WTC11 (cell line): Measurements from ENCODE around the gene DNAJC10. TPM values are rescaled to one million over a fixed set of nuclear protein-coding genes. Genes with fewer than 3 reads are reported as not detected.

Source experiments
- ATAC-seq: fragments of 200-7000 bp; cut with Tn5 transposase; 2 replicates; pipeline ENCODE4 v1.10.0; 2021; ENCODE audit warnings: mild to moderate bottlenecking, moderate library complexity
- CTCF ChIA-PET: fragments of 300-600 bp; sonication (Branson Sonifier 250); formaldehyde crosslinking; loops from one replicate; lab custom pipeline; 2021; ENCODE audit warnings: antibody characterized with exemption; lab: Charles Lee
- POLR2A ChIA-PET: fragments of 350-600 bp; sonication (Branson Sonifier 250); formaldehyde crosslinking; loops from one replicate; lab custom pipeline; 2021; ENCODE audit warnings: antibody characterized with exemption; lab: Charles Lee
- DNase-seq: peaks from one replicate; pipeline ENCODE4 v3.0.0; 2021; ENCODE audit warnings: low spot score
- H3K27ac Mint-ChIP-seq: 2 replicates; pipeline ENCODE4 v1.8.0; 2021; ENCODE audit warnings: mixed read lengths
- H3K27me3 Mint-ChIP-seq: 2 replicates; pipeline ENCODE4 v1.8.0; 2021; ENCODE audit warnings: low read depth, mild to moderate bottlenecking, moderate library complexity, mixed read lengths
- H3K36me3 Mint-ChIP-seq: 2 replicates; pipeline ENCODE4 v1.8.0; 2021; ENCODE audit warnings: mixed read lengths
- H3K4me1 Mint-ChIP-seq: 2 replicates; pipeline ENCODE4 v1.8.0; 2022; ENCODE audit warnings: mixed read lengths
- H3K4me3 Mint-ChIP-seq: 2 replicates; pipeline ENCODE4 v1.8.0; 2021; ENCODE audit warnings: mild to moderate bottlenecking, moderate library complexity, mixed read lengths
- H3K9me3 Mint-ChIP-seq: 2 replicates; pipeline ENCODE4 v1.8.0; 2021; ENCODE audit warnings: mixed read lengths
- AR ChIP-seq: fragments of 250-450 bp; sonication (Bioruptor Pico); IDR thresholded peaks from 2 replicates; pipeline ENCODE4 v1.9.0; 2021; ENCODE audit warnings: mild to moderate bottlenecking
- ARID4B ChIP-seq: sonication (generic); formaldehyde crosslinking; IDR thresholded peaks from 2 replicates; pipeline ENCODE4 v1.8.0; 2023; ENCODE audit warnings: missing genetic modification reagents, mild to moderate bottlenecking, borderline replicate concordance
- ATF2 ChIP-seq: sonication (generic); formaldehyde crosslinking; IDR thresholded peaks from 2 replicates; pipeline ENCODE4 v1.8.1; 2022; ENCODE audit warnings: low read depth, missing genetic modification reagents, borderline replicate concordance
- CBFB ChIP-seq: sonication (generic); formaldehyde crosslinking; IDR thresholded peaks from 2 replicates; pipeline ENCODE4 v1.8.1; 2022; ENCODE audit warnings: mild to moderate bottlenecking, low read depth, missing genetic modification reagents
- E2F5 ChIP-seq: sonication (generic); formaldehyde crosslinking; IDR thresholded peaks from 2 replicates; pipeline ENCODE4 v1.8.1; 2022; ENCODE audit warnings: mild to moderate bottlenecking, moderate library complexity, missing genetic modification reagents
- FOXP4 ChIP-seq: sonication (generic); formaldehyde crosslinking; IDR thresholded peaks from 2 replicates; pipeline ENCODE4 v1.8.0; 2022; ENCODE audit warnings: mild to moderate bottlenecking, missing genetic modification reagents
- HMGA2 ChIP-seq: fragments of 250-450 bp; sonication (Bioruptor Pico); IDR thresholded peaks from 2 replicates; pipeline ENCODE4 v1.4.0; 2021; ENCODE audit warnings: mild to moderate bottlenecking, moderate library complexity
- MAX ChIP-seq: sonication (generic); formaldehyde crosslinking; IDR thresholded peaks from 2 replicates; pipeline ENCODE4 v1.8.0; 2022; ENCODE audit warnings: mild to moderate bottlenecking, missing genetic modification reagents
- NFATC4 ChIP-seq: fragments of 250-450 bp; sonication (Bioruptor Pico); IDR thresholded peaks from 2 replicates; pipeline ENCODE4 v1.9.0; 2021; ENCODE audit warnings: mild to moderate bottlenecking
- NFE2L1 ChIP-seq: sonication (generic); formaldehyde crosslinking; IDR thresholded peaks from 2 replicates; pipeline ENCODE4 v1.8.1; 2023; ENCODE audit warnings: missing genetic modification reagents
- NFYB ChIP-seq: sonication (generic); formaldehyde crosslinking; conservative IDR thresholded peaks from 2 replicates; pipeline ENCODE4 v1.8.0; 2022; ENCODE audit warnings: low read depth, missing genetic modification reagents
- NR2C2 ChIP-seq: sonication (generic); formaldehyde crosslinking; IDR thresholded peaks from 2 replicates; pipeline ENCODE4 v1.8.0; 2022; ENCODE audit warnings: mild to moderate bottlenecking, missing genetic modification reagents
- SMAD4 ChIP-seq: sonication (generic); formaldehyde crosslinking; IDR thresholded peaks from 2 replicates; pipeline ENCODE4 v1.8.0; 2022; ENCODE audit warnings: mild to moderate bottlenecking, missing genetic modification reagents
- TP53 ChIP-seq: sonication (generic); formaldehyde crosslinking; IDR thresholded peaks from 2 replicates; pipeline ENCODE4 v1.8.1; 2023; ENCODE audit warnings: mild to moderate bottlenecking, missing genetic modification reagents
- ZNF232 ChIP-seq: sonication (generic); formaldehyde crosslinking; IDR thresholded peaks from 2 replicates; pipeline ENCODE4 v1.8.0; 2022; ENCODE audit warnings: mild to moderate bottlenecking, missing genetic modification reagents
- ZNF671 ChIP-seq: fragments of 250-450 bp; sonication (Bioruptor Pico); IDR thresholded peaks from 2 replicates; pipeline ENCODE4 v1.8.0; 2021; ENCODE audit warnings: mild to moderate bottlenecking
- total RNA-seq: library from RNA; stranded (reverse); gene quantifications from 3 replicates; pipeline ENCODE4 v1.2.3, GENCODE V29; 2021

Gene DNAJC10
- total RNA-seq, 1 experiment from 2014 or later: 109 TPM

- Mint-ChIP-seq H3K36me3 (no peaks in the 10 kb centered on the region), H3K9me3 (no peaks in the 10 kb centered on the region), H3K4me1 (peaks cover 39% of the 10 kb centered on the region), H3K4me3 (no peak overlapping the region), H3K27ac (no peak overlapping the region), H3K27me3 (no peaks in the 10 kb centered on the region; the same call in 1 of the 2 replicates)
- TF ChIP-seq AR (no peak), NFATC4 (CRISPR knock-in tag) (no peak), NFE2L1 (CRISPR knock-in tag) (no peak), HMGA2 (CRISPR knock-in tag) (no peak), ZNF232 (CRISPR knock-in tag) (no peak), NFYB (CRISPR knock-in tag) (no peak), E2F5 (CRISPR knock-in tag) (no peak), MAX (CRISPR knock-in tag) (no peak), TP53 (CRISPR knock-in tag) (no peak)
- DNase-seq: no peak
- ChIA-PET POLR2A (no interaction called here), CTCF (no interaction called here)
- no peak for ATAC-seq
Observed at GRCh38 chr2:182822733-182823132, 106.7 kb downstream of the DNAJC10 start.

GRCh38 chr2:182824056-182824766 lies 108.2 kb downstream of the DNAJC10 start:
- CTCF ChIA-PET: interaction anchor here (0.8 to 2.1 kb wide), 2 partner anchors 42 to 46 kb away, joined by 3 to 7 read pairs; partner anchors contain the start of gene FRZB
- no peak for TF ChIP-seq NFATC4 (CRISPR knock-in tag)
- TF ChIP-seq, all 79 proteins: peak for 0
- POLR2A ChIA-PET: no interaction called here
- DNase-seq (no peak), ATAC-seq (no peak)
- Mint-ChIP-seq H3K27ac (no peak overlapping the region), H3K4me1 (peaks cover 26% of the 10 kb centered on the region), H3K9me3 (no peaks in the 10 kb centered on the region), H3K36me3 (no peaks in the 10 kb centered on the region), H3K27me3 (no peaks in the 10 kb centered on the region; the same call in 1 of the 2 replicates), H3K4me3 (no peak overlapping the region)

- no peaks in the 10 kb centered on the region for H3K9me3 Mint-ChIP-seq
- CTCF ChIA-PET: interaction anchor here (0.8 to 2.1 kb wide), 2 partner anchors 42 to 45 kb away, joined by 3 to 7 read pairs; partner anchors contain the start of gene FRZB
- peak; percentile 53 for ATAC-seq
- peaks cover 21% of the 10 kb centered on the region for H3K4me1 Mint-ChIP-seq
- DNase-seq: no peak
- POLR2A ChIA-PET: no interaction called here
- no peak overlapping the region for H3K4me3 Mint-ChIP-seq
- TF ChIP-seq CBFB: no peak
- no peak for TF ChIP-seq SMAD4 (CRISPR knock-in tag)
- TF ChIP-seq ARID4B: no peak
- no peak for TF ChIP-seq NR2C2 (CRISPR knock-in tag)
- TF ChIP-seq ATF2: no peak
- TF ChIP-seq FOXP4 (CRISPR knock-in tag): no peak
- TF ChIP-seq ZNF671 (CRISPR knock-in tag): no peak
- no peaks in the 10 kb centered on the region for H3K27me3 Mint-ChIP-seq
- no peaks in the 10 kb centered on the region for H3K36me3 Mint-ChIP-seq
- H3K27ac Mint-ChIP-seq: no peak overlapping the region
Observed at GRCh38 chr2:182824767-182825158, 108.7 kb downstream of the DNAJC10 start.
